Ovary (tissue), 3 donors: ENCODE data around the gene KCNJ3.

Source experiments
- EP300 ChIP-seq: sonication (generic); formaldehyde crosslinking; IDR thresholded peaks from one replicate; pipeline ENCODE4 v1.6.1; 2017; ENCODE audit warnings: antibody characterized with exemption
- POLR2A ChIP-seq: fragments of 450-650 bp; IDR thresholded peaks from one replicate; pipeline ENCODE4 v1.6.1; 2017; ENCODE audit warnings: antibody characterized with exemption, mild to moderate bottlenecking, moderate library complexity
- TF ChIP-seq, protein P1 (sequence below), 3 donors: fragments of 450-650 bp in 2 of 3; fragments of 200-600 bp in 1 of 3; IDR thresholded peaks; one replicate each; pipeline versions ENCODE4 v1.5.1 to v1.8.0; 2016 to 2022; ENCODE audit warnings: antibody characterized with exemption in 3 of 3, mild to moderate bottlenecking in 1 of 3
- donor health status: DM: no; HTN: no; CAD: no.

DNA sequence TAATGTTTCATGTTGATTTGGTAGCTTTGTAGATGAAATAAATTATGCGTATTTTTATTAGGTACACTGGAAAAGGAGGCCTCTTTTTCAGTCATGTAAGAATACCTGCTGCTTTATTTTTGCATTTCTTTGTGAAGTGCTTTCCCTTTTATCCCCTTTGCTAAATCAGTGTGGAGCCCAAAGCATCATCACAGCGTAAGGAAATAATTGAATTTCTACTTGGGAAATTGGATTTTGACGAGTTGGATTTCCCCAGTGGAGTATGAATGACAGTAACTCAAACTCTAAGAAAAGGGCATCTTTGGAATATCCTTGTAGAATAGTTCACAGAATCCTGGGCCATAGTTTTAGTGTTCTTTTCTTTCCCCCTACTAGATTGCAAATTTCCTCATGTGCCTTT, 97.2 kb downstream of the KCNJ3 start:
- TF ChIP-seq, protein P1, sequence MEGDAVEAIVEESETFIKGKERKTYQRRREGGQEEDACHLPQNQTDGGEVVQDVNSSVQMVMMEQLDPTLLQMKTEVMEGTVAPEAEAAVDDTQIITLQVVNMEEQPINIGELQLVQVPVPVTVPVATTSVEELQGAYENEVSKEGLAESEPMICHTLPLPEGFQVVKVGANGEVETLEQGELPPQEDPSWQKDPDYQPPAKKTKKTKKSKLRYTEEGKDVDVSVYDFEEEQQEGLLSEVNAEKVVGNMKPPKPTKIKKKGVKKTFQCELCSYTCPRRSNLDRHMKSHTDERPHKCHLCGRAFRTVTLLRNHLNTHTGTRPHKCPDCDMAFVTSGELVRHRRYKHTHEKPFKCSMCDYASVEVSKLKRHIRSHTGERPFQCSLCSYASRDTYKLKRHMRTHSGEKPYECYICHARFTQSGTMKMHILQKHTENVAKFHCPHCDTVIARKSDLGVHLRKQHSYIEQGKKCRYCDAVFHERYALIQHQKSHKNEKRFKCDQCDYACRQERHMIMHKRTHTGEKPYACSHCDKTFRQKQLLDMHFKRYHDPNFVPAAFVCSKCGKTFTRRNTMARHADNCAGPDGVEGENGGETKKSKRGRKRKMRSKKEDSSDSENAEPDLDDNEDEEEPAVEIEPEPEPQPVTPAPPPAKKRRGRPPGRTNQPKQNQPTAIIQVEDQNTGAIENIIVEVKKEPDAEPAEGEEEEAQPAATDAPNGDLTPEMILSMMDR (IDR thresholded peaks at IDR 0.05), result no peak
- TF ChIP-seq EP300, result no peak
- TF ChIP-seq POLR2A, result no peak
